HG03378 (cell line): ENCODE measurements around the gene PAX8.

Experiments
- ATAC-seq: cut with Tn5 transposase; IDR thresholded peaks from one replicate; pipeline ENCODE4 v1.9.1; 2021; ENCODE audit warnings: mild to moderate bottlenecking, moderate library complexity; ENCODE audit not compliant: unreplicated experiment

The PAX8 gene

GRCh38 chr2:113209011-113209645, 69.6 kb downstream of the PAX8 start:
- no peak for ATAC-seq

- ATAC-seq, result no peak
These were observed 70.3 kb downstream of the PAX8 start for GRCh38 chr2:113208396-113208795.

- no peak for ATAC-seq
These were observed 71.7 kb downstream of the PAX8 start for GRCh38 chr2:113207021-113207420.

DNA sequence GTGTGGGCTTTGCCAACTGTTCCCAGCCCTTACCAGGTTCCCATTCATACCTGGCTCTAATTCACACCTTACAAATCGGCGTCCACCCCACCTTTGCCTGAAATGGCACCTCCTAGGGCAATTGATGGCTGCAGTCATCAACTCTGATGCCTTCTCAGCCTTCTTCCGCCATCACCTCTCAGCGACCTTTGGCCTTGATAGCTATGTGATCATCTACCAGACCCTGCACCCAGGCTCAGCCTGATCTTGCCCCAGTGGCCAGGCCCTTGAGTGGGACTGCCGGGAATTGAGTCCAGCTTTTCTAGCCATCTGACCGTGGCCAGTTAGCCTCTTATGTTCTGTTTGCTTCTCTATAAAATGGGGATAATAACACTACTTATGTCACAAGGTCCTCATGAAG, 72.5 kb downstream of the PAX8 start:
- no peak for ATAC-seq

GRCh38 chr2:113203901-113204519, 74.7 kb downstream of the PAX8 start:
- peak; percentile 77 for ATAC-seq

DNA sequence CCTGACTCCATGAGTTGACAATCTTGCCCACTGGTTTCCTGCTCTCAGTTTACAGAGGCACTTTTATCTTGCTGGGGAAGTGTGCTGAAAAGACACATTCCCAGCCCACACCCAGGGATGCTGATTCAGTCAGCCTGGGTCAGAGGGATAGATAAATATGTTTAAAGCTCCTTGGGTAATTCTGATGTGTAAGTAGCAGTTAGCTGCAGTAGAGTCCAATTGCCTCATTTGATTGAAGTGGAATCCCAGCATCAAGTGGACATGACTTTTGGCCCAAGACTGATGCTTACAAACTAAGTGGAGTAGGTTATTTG, 75.5 kb downstream of the PAX8 start:
- no peak for ATAC-seq

- no peak for ATAC-seq
These were observed 76.2 kb downstream of the PAX8 start for GRCh38 chr2:113202305-113203216.

GRCh38 chr2:113201496-113202304, 77.0 kb downstream of the PAX8 start:
- ATAC-seq, result no peak

- ATAC-seq, result no peak
These were observed 77.8 kb downstream of the PAX8 start for GRCh38 chr2:113200736-113201490.

- no peak for ATAC-seq
These were observed 78.5 kb downstream of the PAX8 start for GRCh38 chr2:113200236-113200635.

DNA sequence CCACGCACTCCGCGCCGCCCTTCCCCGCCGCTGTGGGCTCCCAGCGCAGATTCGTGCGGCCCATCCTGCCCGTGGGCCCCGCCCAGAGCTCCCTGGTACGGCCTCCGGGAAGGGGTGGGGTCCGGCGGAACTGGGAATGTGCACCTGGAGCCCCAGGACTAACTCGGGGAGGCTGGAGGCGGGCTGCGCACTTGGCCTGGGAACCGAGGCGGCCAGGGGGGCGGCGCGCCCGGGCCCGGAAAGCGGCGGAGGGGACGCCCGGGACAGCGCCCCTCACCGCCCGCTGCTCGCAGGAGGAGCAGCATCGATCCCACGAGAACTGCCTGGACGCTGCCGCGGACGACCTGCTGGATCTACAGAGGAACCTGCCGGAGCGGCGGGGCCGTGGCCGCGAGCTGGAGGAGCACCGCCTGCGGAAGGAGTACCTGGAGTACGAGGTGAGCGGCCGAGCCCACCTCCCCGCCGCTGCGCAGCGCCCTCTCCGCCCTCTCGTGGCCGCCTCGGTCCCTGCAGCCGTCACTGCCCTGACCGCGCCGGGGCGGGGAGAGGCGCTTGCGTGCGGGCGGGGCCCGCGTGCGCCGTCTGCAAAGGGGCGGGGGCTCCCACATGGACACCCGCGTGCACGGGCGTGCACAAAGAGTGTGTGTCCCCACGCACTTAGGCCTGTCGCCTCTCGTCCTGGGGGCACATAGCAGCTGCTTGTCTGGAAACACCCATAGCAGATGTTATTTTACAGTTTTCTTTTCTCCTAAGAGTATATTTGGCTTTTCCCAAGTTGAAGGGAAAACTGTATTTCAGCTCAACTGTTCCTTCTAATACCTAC, 79.7 kb downstream of the PAX8 start:
- peak; percentile 58 for ATAC-seq

DNA sequence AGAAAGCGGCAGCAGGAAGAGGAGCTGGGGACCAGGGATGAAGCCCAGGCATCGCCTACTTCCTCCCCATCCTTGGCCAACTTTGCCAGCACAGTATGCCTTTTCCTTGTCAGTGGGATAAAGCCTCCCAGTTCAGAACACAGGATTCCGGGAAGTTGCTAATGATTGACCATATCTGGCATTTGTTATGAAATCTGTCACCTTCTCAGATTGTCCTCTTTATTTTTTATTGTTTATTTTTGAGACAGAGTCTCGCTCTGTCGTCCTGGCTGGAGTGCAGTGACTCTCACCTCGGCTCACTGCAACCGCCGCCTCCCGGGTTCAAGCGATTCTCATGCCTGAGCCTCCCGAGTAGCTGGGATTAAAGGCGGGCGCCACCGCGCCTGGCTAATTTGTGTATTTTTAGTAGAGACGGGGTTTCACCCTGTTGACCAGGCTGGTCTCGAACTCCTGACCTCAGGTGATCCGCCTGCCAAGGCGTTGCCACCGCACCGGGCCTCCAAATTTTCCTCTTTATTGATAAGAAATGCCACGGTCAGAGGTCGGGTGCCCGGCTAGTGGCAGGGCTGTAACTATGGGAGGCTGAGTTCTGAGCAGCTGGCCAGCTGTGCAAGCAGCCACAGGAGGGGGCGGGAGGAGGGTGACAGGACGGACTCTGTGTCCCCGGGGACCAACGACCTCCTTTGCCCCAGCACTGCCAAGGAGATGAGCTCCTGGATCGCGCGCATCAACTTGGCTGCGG, 80.5 kb downstream of the PAX8 start:
- ATAC-seq, result no peak

GRCh38 chr2:113197347-113198047, 81.2 kb downstream of the PAX8 start:
- no peak for ATAC-seq

DNA sequence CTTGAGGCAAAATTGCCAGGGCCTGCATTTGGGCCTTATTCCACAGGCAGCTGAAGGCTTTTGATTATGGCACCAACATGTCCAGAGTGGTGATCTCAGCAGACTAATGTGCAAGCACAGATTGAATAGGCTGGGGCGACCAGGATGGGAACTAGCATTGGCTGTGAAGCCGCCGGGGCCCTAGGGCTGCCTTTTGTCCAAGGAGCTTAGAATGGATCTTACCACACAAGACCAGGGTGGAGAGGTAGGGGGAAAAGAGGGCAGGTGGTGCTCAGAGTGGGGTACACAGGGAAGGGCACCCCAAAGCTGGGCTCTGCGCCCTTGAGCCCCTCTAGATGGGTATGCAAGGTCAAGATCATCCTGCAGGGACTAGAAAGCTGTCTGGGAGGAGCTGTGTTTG, 81.9 kb downstream of the PAX8 start:
- no peak for ATAC-seq

DNA sequence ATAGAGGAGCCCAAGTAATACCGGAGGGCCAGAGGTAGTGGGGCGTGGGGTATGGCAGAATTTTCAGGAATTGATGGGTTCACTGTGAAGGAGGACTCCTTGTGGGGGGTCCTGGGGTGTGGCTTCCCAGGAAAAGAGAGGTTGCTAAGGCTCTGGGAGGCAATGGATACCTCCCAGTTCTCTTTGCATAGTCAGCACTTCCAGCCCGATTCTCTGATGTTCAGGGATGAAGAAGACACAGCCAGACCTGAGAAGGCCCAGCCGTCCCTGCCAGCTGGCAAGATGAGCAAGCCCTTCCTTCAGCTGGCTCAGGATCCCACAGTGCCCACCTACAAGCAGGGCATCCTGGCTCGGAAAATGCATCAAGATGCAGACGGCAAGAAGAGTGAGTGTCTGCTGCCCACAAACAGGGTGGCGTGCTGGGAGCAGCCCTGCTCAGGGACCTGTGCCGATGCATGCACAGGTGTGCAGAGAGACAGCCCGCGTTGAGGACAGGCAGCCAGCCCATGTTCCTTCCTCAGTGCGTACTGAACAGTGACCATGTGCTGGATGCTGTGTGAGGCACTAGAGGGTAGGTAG, 82.7 kb downstream of the PAX8 start:
- no peak for ATAC-seq

GRCh38 chr2:113192459-113193100, 86.1 kb downstream of the PAX8 start:
- ATAC-seq, result no peak

DNA sequence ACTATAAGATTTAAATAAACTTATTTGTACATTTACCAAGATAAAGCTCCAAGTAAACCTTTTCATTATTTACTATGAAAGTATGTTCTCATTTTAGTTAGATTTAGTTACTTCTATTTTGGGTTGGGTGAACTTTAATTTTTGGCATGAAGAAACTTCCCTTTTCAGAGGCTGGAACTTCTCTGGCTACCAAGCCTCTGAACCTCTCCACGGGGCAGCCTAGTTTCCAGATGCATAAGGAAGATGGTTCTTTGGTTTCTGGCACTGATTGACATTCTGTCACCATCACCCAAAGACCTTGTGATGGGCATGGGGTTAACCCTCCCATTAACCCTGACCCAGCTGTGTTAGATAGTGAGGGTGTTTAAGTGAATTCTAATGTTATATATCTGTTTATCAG, 87.8 kb downstream of the PAX8 start:
- ATAC-seq, result no peak

- no peak for ATAC-seq
These were observed 91.0 kb downstream of the PAX8 start for GRCh38 chr2:113187771-113188170.
